ENCODE data around the gene MAP3K14. TPM values are rescaled to one million over a fixed set of nuclear protein-coding genes. Genes with fewer than 3 reads are reported as not detected.

The MAP3K14 gene
- total RNA-seq, 1 donor from 2014 or later = 1.2 TPM

DNA sequence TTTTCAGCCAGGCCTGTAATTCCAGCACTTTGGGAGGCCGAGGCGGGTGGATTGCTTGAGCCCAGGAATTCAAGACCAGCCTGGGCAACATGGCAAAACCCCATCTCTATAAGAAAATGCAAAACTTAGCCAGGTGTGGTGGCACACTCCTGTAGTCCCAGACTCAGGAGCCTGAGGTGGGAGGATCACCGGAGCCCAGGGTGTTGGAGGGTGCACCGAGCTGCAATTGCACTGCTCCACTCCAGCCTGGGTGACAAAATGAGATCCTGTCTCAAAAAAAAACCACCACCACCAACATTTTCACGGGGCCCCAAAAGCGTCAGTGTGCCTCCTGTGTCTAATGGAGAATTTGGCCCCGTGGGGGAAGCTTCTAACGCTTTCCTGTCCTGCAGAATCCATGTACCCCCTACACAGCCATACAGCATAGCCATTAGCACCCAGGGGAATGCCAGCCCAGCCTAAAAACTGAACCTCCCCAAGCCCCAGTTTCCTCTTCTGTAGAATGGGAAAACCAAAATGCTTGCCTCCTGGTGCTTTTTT lies 22.2 kb upstream of the MAP3K14 start:
- no peak for DNase-seq

DNA sequence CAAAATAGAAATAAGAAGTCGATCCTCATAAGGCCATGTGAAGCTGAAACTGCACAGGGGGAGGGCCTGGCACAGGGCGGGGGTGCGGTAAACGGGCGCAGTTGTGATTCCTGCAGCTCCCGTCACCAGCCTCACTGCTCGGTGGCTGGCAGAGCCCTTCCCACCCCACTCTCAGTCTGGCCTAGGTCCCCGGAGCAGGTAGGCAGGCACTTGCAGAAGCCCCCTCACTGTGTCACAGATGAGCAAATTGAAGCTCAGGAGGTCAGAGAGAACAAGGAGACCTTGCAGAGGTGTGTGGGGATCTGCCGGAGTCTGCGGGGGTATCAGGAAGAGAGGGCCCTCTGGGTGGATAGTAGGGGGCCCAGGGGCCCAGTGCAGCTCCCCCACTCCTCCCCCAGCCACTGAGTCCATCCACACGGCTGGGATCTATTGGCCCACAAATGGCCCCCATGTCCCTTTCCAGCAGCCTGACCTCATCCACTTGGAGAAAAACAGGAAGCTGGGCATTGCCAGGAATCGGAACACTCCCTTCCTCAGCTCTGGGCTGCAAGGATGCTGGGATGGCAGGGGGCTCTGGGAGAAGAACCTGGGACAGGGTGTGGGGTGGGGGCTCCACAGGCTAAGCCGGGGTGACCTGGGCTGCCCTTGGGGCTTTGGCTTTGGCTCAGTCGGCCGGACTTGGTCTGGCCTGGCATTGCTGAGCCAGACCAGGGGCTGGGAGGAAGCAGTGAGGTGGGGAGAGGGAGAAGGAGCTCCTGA lies 21.4 kb upstream of the MAP3K14 start:
- DNase-seq = no peak

DNA sequence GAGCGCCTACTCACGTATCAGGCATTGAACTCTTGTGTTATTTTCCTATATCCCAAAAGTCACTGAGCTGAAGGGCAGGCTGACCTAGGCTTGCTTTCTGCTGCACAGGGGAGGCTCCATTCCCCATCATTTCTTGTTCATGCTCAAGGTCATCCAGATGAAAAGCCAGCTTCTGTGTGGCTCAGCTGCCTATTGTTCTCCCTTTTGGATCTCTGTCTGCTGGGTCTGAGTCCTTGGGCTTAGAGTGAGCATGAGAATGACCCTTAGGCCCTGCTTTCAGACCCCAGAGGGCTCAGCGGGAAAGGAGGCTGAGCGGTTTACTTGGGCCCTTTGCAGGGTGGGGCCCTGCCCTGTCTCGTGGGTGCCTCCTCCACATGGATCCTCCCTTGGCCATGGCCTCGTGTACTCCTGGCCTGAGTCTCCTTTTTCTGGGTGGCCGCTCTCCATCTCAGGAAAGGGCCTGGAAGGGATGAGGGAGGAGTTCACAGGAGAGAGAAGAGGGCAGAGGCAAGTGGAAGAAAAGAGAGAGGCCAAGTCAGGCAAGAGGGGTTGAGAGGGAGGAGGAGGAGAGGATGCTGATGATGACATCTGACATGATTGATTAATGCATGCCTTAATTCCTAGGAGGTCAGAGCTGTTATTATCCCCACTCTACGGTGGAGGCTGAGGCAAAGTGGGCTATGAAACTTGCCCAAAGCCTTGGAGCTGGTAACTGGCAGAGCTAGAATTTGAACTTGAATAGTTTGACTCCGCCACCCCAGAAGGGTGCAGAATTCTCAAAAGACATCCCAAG lies 19.8 kb upstream of the MAP3K14 start:
- no peak for DNase-seq

DNA sequence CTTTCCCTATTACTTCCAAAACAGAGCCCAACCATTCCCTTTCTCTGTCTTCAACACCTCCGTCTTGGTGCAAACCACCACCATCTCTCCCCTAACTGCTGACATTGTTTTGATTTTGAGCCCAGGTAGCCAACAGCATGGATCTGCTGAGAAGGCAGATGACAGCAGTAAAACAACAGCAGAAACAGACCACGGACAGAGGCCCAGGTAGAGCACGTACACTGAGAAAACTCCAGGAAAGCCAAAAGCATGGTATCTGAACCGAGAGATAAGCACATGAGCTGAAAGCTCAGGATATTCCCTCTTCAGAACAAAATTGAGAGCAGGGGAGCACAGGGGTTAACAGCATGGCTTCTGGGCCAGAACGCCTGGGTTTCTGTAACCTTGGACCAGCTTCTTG lies 18.9 kb upstream of the MAP3K14 start:
- no peak for DNase-seq

DNA sequence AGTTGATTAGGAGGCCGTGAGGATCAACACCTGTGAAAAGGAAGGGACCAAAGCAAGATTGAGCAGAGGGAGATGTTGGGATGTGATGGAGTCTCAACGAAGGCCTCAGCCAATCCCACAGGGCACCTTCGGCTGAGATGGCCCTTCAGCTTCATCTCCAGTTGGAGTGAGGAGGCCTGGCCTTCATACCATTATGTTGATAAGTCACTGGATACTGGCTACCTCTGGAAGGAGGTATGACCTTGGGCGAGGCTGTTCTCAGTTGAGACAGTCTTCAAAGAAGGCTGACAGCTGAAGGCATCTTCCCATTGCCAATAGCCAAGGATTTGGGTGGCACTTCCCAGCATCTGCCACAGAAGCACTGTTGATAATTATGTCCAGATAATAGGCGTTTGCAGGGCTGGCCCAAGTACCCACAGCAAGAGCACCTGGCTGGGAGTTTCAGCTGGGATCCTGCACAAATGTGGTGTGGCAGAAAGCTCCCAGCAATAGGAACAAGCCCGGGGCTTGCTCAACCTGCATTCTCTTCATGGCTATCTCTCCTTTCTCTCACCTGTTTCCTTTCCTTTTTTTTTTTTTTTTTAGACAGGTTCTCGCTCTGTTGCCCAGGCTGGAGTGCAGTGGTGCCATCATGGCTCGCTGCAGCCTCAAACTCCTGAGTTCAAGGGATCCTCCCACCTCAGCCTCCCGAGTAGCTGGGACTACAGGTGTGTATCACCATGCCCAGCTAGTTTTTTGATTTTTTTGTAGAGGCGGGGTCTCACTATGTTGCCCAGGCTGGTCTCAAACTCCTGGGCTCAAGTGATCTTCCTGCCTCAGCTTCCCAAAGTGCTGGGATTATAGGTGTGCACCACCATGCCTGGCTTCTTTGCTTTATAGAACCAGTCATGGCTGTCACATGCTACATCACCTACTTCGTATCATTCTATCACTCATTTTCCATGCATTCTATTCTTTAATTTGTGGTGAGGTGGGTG lies 18.2 kb upstream of the MAP3K14 start:
- no peak for DNase-seq

DNA sequence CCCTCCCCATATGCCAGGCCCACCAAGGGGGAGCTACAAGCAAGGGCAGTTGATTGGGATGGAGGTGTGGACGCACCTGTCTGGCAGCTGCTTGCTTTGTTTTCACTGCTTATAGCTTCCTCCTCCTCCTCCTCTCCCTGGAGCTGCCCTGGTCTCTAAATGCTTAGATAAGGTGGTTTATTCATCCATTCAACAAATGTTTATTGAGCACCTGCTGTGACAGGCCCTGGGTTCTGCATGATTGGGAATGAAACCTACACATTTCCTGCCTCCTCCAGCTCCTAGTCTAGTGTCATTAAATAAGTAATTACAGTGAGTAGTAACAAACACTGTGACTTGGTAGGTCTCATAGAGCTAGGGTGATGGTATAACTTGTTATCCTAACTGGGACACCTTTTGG lies 17.4 kb upstream of the MAP3K14 start:
- no peak for DNase-seq

DNA sequence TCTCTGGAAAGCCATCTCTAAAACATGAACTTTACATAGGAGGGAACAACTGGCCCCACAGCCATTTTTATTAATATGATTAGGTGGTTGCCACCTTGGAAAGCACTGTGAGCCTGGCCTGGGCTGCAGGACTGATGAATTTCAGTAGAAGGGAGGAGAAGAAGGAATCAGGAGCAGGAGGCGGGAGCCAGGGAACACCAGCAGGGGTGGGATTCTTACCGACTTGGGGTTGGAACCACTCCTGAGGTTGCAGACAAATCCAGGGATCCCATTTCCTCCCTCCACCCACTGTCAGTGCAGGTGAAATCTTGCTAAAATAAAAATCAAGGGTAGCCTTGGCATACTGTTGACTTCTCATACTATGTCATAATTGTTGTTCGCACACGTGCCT lies 16.9 kb upstream of the MAP3K14 start:
- no peak for DNase-seq

DNA sequence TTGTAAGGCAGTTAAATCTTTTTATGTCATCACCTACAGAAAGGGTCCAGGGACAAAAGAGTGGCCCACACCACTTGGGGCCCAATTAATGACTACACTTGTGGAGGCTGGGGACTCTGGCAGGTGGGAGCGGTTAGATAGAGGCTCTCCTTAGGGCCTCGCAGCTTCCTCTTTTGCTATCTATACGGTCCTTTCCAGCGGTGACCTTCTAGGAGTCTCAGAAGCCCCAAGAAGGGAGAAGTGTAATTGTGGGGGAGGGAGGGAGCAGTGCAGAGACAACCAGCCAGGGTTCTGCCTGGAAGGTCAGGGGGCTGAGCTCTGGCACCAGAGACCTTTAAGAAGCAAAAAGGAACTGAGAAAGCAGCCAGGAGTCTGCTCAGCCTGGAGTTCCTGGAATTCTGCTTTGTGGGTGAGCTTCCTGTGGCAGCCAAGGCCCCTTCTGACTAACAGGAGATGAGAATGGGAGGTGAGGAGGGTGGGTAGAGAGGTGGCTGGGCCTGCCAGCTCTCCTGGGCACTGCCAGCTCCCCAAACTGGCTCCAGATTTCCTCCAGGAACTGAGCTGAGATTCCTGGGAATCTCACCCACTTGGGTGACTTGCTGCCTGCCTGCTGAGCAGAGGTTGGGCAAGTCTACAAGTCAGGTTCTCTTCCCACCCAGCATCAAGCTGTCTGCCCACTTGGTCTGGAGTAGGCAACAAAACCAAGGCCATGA lies 16.3 kb upstream of the MAP3K14 start:
- DNase-seq = no peak

DNA sequence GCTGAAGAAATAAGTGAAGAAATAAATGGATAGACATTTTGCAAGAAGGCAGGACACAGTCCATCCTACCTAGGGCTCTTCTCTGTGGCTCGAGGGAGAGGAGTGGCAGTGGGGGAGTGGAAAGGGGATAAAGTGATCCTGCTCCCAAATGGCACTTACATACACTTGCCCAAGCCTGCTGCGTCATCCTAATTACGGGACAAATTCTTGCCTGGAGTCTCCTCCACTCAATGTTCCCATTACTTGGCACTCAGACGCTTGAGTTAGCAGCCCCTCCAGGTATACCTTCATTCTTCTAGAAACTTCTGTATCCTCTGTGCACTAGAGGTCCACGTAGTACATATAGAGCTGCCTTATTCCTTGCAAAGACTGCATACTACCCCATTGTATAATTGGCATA lies 15.7 kb upstream of the MAP3K14 start:
- no peak for DNase-seq

DNA sequence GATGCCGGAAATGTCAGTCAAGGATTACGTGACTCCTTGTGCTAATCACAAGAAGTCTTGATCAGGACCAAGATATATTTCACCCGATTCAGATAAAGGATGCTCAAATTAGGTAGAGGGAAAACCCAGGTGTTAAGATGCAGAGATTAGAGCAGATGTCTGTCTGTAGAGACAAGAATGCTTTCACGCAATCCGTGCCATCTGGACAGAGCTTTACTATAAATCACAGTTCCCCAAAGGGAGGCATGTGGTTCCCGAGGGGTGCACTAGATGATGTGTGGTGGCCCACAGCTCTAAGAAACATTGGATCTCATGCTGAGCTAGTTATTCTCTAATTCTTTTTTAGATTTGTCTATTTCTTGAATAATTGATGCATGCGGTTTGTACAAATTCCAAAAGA lies 9.8 kb upstream of the MAP3K14 start:
- no peak for DNase-seq

DNA sequence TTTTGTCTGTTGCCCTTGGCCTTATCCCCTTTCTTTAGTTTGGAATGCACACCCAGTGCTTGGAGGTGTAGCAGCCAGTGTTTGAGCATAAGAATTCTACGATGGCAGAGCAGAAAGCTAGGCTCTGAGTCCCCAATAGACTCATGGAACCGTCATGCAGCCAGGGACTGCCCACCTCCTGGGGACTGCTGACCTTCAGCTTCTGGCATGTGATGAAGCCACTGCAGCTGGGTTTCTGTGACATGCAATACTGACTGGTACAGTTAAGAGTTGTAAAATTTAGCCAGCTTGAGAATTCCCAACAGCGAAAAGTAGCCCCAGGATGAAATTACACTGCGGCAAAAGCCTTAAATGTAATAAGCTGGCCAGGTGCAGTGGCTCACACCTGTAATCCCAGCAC lies 9.0 kb upstream of the MAP3K14 start:
- DNase-seq = no peak

DNA sequence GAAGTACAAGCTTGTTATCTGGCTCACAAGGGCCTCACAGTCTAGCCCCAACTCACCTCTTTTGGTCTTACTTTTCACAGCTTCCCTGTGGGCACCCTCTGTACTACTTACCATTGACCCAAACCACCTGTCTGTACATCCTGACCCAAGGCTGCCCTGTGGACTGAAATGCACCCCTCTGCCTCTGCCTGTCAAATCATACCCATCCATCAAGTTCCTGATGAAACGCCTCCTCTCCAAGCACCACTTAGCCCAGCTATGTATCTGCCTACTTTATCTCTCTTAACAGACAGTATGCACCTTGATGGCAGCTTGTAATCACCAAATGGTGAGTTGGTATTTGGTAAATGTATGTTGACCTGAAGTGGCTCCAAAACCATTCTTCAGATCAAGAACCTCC lies 7.5 kb upstream of the MAP3K14 start:
- no peak for DNase-seq

DNA sequence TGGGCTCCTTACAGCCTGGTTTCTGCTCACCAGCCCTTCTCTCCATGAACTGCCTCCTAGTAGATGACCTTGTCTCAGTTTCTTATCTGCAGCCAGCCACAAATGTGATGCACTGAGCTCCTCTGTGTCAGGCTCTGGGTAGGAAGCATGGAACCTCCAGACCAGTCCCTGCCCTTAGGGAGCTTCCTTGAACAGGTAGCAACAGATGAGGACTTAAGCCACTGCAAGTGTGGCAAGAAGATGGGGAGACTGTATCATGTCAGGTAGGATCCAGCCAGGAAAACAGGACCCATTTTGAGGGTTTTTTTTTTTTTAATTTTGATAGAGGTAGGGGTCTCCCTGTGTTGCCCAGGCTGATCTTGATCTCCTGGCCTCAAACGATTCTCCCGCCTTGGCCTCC lies 5.3 kb upstream of the MAP3K14 start:
- no peak for DNase-seq

DNA sequence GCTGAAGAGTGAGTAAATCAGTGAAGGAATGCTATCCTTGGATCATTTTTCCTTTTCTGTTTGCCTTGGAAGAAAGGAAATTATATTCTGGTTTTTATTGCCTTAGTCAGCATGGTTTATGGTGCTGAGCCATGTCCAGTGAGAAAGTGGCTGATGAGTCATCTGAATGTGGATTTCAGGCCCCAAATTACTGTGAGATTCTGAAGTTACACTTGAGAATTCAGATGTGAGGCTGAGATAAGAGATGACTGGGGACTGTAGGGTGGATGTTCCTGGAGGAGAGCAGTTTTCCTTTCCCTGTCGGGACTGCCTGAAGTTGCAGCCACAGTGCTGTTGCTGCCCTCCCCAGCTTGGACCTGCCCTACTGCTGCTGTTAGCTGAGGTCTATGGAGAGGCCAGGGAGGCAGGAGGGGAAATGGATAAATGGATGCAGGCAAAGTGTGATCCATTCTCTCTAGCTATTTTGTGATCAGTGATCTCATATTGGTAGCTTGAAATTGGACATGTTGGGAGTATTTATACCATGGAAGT lies 4.2 kb upstream of the MAP3K14 start:
- no peak for DNase-seq

DNA sequence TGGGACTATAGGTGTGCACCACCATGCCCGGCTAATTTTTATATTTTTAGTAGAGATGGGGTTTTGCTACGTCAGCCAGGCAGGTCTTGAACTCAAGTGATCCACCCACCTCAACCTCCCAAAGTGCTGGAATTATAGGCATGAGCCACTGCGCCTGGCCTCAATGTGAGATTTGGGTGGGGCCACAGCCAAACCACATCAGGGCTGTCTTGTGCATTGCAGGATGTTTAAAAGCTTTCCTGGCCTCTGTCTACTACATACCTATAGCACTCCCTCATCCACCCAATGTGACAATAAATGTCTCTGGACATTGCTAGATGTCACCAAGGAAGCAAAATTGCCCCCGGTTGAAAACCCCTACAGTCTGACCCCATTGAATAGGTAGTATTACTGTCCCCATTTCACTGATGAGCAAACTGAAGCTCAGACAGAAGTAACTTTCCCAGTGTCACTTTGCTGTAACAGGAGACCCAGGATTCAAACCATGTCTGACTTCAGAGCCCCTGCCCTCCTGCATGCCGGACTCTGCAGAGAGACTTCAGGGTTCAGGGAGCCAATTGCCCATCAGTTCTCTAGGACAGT lies 3.6 kb upstream of the MAP3K14 start:
- DNase-seq = no peak

DNA sequence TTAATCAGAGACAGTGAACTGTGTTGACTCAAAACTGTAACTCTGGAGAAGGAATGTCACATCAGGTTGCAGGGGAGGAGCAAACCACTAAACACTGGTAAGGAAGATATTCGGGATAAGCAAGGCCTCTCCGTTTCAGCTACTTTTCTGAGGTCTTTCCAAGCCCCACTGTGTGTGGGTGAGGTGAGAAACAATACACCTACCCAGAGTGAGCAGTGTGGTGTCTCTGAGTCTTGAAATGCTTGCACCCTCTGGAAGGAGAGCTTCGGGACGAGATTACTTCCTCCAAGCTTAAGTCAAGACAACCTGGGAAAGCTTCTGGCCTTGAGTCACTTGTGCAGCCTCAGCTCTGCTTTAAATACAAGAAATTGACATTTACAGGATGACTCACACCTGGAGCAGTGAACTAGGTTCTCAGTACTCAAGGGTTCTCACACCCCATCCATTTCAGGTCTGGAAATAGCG lies 2.5 kb upstream of the MAP3K14 start:
- DNase-seq = peak; percentile 48

DNA sequence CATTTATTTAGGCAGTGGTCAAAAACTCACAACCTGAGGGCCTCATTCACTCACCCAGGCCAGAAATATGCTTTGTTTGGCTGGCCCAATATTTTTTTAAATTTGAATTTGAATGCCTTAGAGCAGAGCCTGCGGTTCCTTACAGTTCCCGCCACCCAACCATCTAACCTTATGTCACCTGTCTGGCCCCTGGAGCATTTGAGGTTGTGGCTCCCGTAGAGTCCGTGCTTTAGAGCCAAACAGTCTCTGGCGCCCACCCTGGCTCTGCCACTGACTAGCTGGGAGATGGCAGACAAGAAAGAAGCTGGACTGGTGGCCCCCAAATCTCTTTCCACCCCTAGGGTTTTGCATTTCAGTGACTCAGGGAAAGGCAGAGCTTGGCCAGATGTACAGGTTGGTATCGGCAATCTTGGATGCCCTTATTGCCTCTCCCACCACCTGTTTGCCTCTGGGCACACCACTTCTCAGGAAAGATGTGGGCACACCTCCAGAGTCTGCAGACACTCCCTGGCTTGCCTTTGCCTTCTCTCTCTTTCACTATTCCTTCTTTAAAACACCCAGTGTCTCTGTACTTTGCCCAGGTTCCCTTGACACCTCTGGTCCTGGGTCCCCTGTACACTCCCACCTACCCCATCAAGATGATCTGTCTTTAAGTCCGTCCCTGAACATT lies 1.9 kb upstream of the MAP3K14 start:
- no peak for DNase-seq

DNA sequence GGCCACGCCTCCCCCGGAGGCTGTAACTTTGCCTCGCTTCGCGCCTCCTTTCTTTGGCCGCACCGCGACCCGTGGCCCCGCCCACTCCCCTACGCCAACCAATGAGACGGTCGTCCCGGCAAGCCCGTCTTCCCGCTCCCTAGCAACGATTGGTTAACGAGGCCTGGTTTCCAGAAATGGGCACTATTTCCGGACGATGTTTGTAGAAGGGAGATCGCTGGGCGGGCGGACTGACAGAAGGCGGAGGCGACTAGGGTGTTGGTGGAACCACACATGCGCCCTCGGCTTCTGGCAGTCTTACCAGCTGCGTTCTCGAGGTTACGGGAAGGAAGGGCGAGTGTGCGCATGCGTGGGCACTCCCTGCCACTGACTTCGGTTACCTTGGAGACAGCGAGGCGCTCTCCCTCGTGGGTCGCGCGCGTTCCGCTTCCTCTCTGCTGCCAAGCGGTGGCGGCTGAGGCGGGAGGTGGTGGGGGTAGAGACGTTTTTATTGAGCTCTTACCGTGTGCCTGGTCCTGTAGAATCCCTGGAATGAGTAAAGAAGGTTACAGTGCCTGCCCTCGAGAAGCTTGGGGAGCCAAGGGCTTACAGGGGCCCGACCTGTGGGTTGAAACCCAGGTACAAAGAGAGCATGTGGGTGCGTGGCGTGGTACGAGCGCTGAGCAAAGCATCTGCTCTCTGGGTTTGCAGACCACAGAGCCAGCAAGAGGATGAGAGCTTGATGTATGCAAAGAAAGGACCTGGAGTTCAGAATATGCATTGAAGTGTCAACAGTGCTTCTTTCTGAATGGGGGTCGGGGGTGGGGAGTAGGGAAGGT lies 500 bp upstream of the MAP3K14 start:
- peak; percentile 99 for DNase-seq

DNA sequence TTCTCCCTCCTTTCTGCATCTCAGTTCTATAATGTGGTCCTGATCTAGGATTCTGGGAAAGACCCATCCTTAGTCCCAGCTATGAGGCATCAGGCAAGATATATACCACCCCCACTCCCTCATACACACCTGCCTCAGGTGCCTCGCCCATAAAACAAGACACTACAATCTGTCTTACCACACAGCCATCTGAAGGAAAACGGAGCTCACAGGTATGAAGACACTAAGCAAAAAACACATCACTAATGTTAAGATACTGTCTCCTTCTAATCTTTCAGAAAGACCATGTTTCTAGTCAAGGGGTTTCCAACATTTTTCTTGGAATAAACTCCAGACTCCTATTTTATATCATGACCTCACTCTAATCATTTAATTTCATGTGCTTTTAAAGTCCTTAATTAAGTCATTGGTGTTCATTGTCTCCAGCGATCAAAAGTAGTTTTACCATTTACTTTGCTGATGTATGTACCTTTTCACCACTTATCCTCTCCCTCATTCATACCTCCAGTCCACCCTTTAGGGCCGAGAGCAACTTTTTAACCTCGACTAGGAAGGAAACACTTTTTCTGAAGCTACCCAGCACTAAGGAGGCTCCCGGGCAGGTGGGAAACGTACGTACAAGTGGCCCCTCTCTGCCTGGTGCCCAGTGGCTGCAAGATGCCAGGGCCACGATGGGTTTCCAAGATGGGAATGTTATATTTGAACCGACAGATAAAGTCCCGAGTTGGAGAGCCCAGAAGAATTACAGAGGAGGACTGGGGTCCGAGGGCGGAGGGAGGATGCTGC lies 979 bp downstream of the MAP3K14 start:
- no peak for DNase-seq

Measured in occipital lobe (tissue), 2 donors.